Measurements from ENCODE around the gene GALNT1.

GRCh38 chr18:35683021-35683420 lies 101.5 kb downstream of the GALNT1 start:
- TF ChIP-seq CTCF (IDR thresholded peaks at IDR 0.05) (no peak), EZH2 (IDR thresholded peaks at IDR 0.05; ENCODE audit: borderline replicate concordance, insufficient read depth, low read depth, low read length, poor library complexity, severe bottlenecking) (no peak)
